GM15510 (cell line): ENCODE measurements around the gene OIT3.

Experiments
- POLR2A ChIP-seq: IDR thresholded peaks from 3 replicates; pipeline ENCODE4 v1.6.1; 2011; ENCODE audit warnings: borderline replicate concordance; ENCODE audit not compliant: insufficient read length; ENCODE audit errors: extremely low read depth

The OIT3 gene

DNA sequence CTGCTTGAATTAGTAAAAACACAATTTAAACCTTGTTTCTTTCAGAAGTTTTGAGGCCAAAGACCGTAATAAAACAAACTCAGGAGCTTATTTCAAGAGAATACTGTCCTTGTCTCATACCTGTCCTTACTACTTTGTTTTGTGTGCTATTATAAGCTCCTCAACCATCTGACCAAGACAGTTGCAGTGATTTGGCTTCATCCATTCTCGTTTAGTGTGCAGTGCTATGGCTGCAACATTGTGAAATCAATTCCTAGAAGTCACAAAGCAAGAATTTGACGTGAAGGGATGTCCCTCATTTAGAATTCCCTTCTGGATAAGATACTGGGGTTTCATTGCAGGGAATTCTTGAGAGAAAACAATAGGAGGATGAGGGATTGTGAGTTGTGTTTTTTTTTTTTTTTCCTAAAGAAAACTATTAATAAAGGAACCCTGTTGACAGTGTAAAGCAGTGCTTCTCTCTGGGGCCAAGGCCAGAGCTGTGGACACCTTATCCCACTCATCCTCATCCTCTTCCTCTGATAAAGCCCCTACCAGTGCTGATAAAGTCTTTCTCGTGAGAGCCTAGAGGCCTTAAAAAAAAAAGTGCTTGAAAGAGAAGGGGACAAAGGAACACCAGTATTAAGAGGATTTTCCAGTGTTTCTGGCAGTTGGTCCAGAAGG lies at the start of gene OIT3:
Gene OIT3, plus strand, starts transcription at position 604 of the 663 bp plus-strand sequence. CDS start 60 bp downstream, outside the sequence.
- TF ChIP-seq POLR2A: no peak

DNA sequence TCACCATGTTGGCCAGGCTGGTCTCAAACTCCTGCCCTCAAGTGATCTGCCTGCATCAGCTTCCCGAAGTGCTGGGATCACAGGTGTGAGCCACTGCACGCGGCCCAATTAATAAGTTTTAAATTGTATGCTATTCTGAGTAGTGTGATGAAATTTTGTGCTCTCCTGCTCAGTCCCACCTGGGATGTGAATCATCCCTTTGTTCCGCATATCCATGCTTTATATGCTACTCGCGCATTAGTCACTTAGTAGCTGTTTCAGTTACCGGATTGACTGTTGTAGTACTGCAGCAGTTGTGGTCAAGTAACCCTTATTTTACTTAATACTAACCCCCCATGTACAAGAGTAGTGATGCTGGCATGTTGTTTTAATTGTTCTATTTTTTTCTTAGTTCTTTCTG lies 47.3 kb upstream of the OIT3 start:
- TF ChIP-seq POLR2A: no peak

DNA sequence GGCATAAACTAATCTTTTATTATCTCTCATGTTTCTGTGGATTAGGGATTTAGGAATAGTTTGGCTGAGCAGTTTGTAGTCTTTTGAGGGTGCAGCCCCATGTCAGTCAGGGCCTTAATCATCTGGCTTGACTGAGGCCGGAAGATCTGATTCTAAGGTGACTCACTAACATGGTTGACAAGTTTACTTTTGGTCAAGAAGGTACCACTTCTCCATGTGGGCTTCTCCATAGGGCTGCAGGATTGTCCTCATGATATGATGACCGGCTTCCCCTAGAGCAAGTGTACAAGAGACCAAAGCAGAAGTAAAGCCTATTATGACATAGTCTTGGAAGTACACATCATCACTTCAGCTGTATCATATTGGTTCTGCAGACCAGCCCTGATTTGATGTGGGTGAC lies 45.9 kb upstream of the OIT3 start:
- no peak for TF ChIP-seq POLR2A

DNA sequence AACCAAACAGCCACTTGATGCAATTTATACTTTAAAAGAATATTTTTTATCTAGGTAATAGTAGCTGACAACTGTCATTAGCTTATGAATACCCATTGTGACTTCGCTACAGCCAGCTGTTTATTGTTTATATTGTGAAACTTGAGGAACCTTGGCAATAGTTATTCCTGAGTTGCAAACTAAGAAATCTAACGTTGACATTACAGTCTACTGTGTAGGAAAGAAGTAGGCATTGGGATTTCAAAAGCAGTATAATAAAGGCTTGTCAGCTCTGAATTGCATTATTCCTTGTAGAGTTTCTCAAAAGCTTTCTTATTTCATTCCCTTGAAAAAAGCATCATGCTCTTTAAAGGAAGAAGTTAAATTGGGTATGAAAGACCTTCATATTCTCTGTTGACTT lies 42.7 kb upstream of the OIT3 start:
- no peak for TF ChIP-seq POLR2A

DNA sequence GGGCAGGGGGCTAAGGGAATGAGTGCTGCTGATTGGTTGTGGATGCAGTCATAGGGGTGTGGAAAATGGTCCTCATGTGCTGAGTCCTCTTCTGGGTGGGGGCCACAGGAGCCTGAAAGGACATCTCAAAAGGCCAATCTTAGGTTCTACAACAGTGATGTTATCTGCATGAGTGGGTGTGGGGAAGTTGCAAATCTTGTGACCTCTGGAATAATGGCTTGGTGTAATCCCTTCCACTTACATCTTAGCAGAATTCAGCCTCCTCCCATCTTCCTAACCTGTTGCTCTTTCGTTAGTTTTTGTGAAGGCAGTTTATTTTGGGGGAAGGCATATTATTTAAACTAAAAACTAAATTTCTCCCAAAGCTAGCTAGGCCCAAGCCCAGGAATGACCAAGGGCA lies 42.0 kb upstream of the OIT3 start:
- TF ChIP-seq POLR2A: no peak

DNA sequence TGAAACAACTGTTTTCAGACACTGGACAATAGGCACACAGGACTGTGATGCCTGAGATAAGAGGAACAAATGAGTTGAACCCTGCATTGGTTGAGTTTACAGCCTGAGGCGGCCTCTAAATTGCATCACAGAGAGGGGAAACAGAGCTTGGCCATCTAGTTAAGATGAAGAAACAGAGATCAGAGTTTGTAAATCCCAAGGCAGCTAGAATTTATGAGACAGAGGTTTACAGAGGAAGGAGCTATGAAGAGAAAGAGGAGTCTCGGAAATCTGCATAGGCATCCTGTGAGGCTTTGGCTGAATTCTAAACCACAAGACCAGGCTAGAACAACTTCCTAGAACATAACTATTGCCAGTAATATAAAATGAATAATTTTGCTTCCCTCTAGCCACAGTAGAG lies 41.0 kb upstream of the OIT3 start:
- TF ChIP-seq POLR2A: no peak

DNA sequence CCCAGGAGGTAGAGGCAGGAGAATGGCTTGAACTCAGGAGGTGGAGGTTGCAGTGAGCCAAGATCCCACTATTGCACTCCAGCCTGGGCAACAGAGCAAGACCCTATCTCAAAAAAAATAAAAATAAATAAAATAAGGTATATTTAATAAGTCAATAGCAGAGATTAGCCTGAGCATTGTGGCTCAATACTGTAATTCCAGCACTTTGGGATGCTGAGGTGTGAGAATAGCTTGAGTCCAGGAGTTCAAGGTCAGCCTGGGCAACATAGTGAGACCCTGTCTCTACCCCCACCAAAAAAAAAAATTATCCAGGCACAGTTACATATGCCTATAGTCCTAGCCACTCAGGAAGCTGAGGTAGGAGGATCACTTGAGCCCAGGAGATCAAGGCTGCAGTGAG lies 38.4 kb upstream of the OIT3 start:
- TF ChIP-seq POLR2A: no peak

DNA sequence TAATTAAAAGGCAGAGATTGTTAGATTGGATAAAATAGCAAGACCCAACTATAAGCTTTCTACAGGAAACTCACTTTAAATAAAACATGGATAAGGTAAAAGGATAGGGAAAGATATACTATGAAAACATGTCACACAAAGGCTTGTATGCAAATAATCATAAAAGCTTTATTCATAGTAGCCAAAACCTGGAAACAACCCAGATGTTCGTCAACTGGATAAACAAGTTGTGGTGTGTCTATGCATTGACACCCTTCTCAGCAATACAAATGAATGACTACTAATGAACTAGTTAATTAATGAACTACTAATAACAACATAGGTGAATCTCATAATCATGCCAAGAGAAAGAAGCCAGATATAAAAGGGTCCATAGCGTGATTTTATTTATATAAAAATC lies 37.7 kb upstream of the OIT3 start:
- no peak for TF ChIP-seq POLR2A

DNA sequence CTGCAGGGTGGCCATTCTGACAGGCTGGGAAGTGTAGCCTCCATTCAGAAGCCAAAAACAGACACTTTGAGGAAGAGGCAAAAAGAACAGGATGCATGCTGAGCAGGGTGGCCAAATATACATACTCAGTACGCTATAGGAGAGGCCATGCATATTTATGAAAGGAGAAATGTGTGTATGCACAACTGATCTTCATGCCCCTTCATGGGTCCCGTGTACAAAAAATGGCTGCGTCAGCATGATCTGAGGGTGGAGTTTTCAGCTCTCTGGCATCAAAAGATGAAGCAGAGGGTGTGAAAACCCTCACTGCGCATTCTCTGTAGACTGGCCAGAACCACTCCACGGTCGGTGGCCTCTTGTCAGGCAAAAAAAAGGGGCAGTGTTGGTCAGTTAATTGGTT lies 35.5 kb upstream of the OIT3 start:
- no peak for TF ChIP-seq POLR2A

DNA sequence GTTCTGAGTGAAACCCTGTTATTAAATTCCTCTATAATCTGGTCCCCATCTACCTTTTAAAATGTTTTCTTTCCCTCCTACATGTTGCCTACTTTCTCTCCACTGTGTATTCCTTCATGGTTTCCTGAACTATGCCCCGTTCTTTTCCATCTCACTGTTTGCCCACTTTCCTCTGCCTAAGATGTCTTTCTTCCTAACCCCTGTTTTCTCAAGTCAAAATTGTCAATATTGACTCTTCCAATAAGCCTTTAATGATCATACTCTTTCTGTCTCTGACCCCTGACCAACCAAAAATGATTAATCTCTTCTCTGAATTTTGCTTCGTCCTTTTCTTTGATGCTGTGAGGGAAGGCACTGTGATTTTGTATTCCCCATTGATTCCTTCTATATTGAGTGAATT lies 30.6 kb upstream of the OIT3 start:
- no peak for TF ChIP-seq POLR2A

DNA sequence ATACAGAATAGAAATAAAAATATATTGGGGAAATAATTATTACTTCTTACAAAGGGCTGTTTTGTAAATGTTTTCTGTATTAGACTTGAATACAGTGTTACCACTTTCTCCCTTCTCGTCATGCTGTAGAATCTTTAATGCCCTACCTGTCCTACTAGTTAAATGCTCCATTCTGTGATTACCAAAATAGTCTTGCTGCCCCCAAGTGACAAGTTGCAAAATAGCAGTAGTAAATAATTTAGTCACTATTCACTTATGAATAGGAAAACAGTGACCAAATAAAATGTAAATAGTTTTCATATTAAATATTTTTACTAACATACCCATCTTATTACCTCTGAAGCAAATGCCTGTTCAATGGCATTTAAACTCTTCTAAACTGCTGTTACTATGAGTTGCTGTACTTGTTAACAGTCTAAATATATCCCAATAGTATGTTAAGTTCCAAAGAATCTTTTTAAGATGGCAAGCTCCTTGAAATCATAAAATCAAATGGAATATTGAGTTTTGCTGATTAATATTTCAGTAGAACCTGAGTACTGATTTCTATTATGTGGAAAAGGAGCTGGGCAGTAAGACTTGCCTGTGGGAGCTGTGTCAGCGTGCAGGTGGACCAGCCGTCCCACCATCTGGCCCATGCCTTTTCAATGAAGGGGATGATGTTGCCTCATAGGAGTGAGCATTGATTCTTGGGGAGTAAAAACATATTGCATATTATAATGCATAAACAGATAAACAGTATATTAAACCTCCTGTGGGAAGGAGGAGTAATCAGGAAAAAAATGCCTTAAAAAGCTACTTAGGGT lies 18.1 kb upstream of the OIT3 start:
- TF ChIP-seq POLR2A: no peak

DNA sequence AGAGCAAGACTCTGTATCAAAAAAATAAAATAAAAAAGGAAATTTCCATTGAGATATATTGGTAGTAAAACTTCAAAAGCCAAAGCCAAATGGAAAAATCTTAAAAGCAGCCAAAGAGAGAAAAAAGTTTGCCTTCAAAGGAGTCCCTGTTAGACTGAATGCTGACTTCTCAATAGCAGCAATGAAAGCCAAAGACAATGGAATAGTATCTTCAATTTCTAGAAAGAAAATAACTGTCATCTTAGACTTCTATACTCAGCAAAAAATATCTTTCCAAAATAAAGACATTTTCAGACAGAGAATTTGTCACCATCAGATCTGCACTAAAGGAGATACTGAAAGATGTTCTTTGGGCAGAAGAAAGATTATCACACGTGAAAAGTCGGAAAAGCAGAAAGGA lies 14.3 kb upstream of the OIT3 start:
- no peak for TF ChIP-seq POLR2A

DNA sequence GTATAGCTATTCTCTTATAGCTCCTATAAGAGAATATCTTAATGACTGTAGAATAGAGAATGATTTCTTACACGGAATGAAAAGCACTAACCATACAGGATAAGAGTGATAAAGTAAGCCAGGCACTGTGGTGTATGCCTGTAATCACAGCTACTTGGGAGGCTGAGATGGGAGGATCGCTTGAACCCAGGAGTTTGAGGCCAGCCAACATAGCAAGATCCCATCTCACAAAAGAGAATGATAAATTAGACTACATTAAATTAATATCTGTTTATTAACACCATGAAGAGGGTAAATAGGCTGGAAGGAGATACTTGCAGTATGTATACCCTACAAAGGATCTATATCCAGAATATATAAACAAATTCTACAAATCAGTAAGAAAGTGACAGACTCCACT lies 12.2 kb upstream of the OIT3 start:
- no peak for TF ChIP-seq POLR2A

DNA sequence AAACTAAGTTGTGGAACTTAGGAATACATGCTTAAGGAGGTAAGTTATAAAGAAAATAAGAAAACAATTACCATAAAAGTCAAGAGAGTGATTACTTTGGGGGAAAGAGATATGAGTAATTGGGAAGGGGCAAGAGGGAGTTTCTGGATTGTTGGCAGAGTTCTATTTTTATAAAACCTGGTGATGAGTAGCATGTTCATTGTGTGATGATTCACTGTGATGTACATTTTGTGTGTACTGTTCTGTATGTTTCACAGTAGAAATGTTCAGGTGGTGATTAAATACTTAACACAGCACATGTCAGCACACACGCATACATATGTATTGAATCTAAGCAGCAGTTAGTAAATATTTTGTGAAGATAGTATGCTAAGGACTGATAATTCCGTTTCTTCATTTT lies 9.7 kb upstream of the OIT3 start:
- TF ChIP-seq POLR2A: no peak

DNA sequence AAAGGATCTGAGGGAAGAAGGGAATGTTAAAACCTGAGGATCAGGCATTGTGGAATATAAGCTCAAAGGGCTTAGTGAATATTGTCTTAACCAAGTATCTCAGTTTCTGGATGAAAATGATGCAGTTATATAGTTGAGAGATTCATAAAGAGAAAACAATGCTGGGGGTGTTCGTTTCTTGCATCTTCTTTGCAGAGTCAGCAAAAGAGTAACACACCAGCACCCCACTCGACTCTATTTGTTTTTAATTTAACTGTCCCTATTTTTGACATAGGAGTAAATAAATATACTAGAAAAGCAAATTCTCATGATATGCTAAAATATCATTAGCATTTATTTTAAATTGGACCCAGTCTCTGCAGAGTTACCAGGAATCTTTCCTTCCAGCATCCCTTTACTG lies 7.6 kb upstream of the OIT3 start:
- TF ChIP-seq POLR2A: no peak

DNA sequence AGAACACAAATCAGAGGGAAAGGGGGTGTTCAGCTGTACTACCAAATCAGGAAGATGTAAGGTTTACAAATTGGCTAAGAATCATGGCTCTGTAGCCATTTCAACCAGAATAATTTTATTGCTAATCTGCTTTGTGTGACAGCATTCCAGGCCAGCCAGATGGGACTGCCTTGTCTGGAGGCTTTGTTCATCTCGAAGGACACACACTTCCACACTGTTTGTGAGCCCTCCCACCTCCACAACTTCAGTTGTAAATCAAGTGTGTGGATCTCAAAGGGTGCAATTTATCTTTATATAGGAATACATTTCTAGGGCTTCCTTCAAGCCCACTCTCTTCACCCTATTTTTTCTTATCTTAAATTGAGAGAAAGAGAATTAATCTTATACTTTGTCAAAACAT lies 6.9 kb upstream of the OIT3 start:
- TF ChIP-seq POLR2A: no peak
